ENCODE results near the gene TAF10.

The TAF10 gene

GRCh38 chr11:6607190-6607795, 4.7 kb downstream of the TAF10 start:
- no peak for DNase-seq

- DNase-seq = no peak
Observed at GRCh38 chr11:6606471-6607189, 5.4 kb downstream of the TAF10 start.

GRCh38 chr11:6604790-6605189, 7.2 kb downstream of the TAF10 start:
- no peak for DNase-seq

GRCh38 chr11:6604081-6604626, 7.9 kb downstream of the TAF10 start:
- DNase-seq = no peak

GRCh38 chr11:6603287-6604080, 8.5 kb downstream of the TAF10 start, which contains the start of the genes ILK and RRP8:
ILK (plus strand) TSS chr11:6603774; CDS start chr11:6604272, 498 bp downstream.
RRP8 (minus strand) TSS chr11:6603616; CDS start chr11:6603502, 114 bp downstream.
- peak; percentile 34 for DNase-seq

GRCh38 chr11:6602096-6602940, 9.7 kb downstream of the TAF10 start:
- DNase-seq = no peak

GRCh38 chr11:6601041-6601461, 11.0 kb downstream of the TAF10 start:
- DNase-seq = no peak

GRCh38 chr11:6599881-6600390, 12.1 kb downstream of the TAF10 start:
- no peak for DNase-seq

GRCh38 chr11:6599449-6599848, 12.6 kb downstream of the TAF10 start:
- DNase-seq = no peak

GRCh38 chr11:6598555-6598954, 13.5 kb downstream of the TAF10 start:
- DNase-seq = no peak

GRCh38 chr11:6596239-6596877, 15.7 kb downstream of the TAF10 start:
- no peak for DNase-seq

- DNase-seq = no peak
Observed at GRCh38 chr11:6594142-6594768, 17.8 kb downstream of the TAF10 start.

- no peak for DNase-seq
Observed at GRCh38 chr11:6588018-6588417, 24.0 kb downstream of the TAF10 start.

- DNase-seq = no peak
Observed at GRCh38 chr11:6587360-6587953, 24.6 kb downstream of the TAF10 start.

- DNase-seq = no peak
Observed at GRCh38 chr11:6586434-6587359, 25.3 kb downstream of the TAF10 start.

GRCh38 chr11:6584528-6584927, 27.5 kb downstream of the TAF10 start:
- DNase-seq = no peak

- DNase-seq = no peak
Observed at GRCh38 chr11:6583584-6583983, 28.4 kb downstream of the TAF10 start.

GRCh38 chr11:6579681-6580080, 32.3 kb downstream of the TAF10 start:
- no peak for DNase-seq

GRCh38 chr11:6578134-6578533, 33.9 kb downstream of the TAF10 start:
- DNase-seq = no peak
